SIG-M5 (cell line): ENCODE data around the gene RFTN1.

Experiments
- DNase-seq: peaks from one replicate; lab custom pipeline; 2025; lab: John Stamatoyannopoulos, UW

Gene RFTN1

GRCh38 chr3:16377196-16377595 lies 136.3 kb downstream of the RFTN1 start:
- no peak for DNase-seq

GRCh38 chr3:16375891-16376290 lies 137.6 kb downstream of the RFTN1 start:
- no peak for DNase-seq

GRCh38 chr3:16374935-16375245 lies 138.6 kb downstream of the RFTN1 start:
- no peak for DNase-seq

GRCh38 chr3:16374047-16374934 lies 139.2 kb downstream of the RFTN1 start:
- no peak for DNase-seq

DNA sequence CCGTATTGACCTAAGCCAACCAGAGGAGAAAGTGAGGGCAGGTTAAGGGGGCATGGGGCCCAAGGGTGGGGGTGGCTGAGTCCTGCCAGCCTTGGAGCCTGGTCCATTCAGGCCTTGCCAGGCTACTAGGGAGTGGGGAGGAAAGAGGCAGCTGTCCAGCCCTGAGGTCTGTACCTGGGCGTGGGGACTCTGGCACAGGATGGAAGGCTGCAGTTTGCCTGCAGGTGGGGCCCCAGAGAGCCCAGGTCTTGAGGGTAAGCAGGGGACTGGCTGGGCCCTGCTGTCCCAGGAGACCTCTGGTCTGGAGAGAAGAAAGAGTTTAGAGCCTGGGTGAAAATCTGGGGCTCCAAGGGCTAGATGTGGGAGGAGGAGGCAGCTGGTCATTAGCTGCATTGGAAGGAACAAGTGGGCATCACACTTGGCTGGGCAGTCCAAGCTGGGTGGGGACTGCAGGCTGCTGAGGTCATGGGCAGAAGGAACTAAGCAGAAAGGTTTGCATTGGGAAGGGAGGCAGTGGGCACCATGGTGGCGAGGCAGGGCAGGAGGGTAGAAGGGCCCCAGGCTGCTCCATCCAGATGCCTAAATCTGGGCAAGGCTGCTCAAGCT lies 140.1 kb downstream of the RFTN1 start:
- DNase-seq = no peak

DNA sequence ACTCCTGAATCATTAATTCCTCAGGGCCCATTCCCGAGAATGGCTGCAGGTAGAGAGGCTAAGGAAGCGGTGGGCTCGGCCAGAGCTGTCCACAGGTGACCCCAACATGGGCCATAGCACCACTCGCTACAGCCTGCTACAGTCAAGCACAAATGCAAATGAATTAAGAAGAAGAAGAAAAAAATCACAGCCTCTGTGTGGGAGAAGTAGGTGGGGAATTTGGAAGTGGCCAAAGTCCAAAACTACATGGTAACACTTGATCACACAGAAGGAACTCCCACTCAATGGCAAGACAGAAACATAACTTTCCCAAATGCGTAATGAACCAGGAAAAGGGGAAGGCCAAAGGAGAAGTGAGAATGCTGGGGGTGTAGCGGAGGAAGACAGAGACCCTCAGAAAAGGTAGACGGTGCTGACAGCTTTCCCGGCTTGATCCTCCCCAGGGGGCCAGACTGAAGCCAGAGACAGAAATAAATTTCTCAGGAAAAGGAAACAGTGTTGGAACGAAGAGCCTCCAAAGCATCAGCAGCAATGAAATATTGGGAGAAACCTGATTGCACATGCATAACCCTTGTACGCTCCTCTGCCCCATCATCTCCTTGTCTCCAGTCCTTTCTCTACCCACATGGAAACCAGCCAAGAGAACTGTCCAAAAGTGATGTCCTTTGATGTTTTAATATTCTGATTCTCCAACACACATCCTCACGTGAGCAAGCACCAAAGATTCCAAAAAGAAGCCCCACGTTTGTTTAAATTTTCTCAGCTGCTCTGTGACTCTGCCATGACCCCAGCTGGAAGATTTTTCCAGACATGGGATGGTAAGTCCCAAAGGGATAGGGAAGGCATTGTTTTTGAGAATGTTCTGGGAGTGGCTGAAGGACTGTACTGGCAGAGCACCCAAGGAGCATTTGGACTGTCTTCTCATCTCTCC lies 140.9 kb downstream of the RFTN1 start:
- DNase-seq = no peak

- no peak for DNase-seq
These were observed 142.4 kb downstream of the RFTN1 start for GRCh38 chr3:16370872-16371740.

DNA sequence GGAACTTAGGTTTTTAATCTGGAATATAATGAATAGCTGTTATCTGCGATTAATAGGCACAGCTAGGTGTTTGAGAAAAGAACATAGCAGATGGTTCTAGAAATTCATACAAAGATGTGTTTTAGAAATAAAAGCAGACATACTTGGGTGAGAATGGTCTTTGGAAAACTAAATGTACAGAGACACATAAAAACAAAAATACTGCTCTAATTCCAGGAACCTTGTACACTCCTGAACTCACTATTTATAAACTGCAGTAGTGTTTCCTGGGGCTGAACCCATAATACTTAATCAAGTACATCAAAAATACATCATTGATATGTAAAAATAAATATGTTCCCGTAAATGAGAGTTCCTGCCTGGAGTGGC lies 143.0 kb downstream of the RFTN1 start:
- DNase-seq = no peak

- no peak for DNase-seq
These were observed 143.6 kb downstream of the RFTN1 start for GRCh38 chr3:16369885-16370284.

GRCh38 chr3:16369276-16369675 lies 144.2 kb downstream of the RFTN1 start:
- DNase-seq = no peak

DNA sequence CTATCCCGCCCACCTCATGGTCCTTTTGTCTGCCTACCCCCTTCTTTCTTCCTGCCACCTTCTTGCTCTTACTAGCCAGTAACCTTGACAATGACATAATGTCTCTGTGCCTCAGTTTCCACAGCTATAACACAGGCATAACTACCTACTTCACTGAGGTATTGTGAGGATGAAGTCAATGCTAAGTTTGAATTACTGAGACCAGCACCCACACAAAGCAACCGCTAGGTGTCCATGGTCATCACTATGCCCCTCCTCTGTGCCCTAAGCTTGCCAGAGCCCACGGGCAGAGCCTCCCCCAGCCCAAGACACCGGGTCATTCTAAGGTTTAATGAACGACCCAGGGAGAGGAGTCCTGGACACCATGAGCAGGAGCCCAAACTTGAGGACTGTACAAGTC lies 146.9 kb downstream of the RFTN1 start:
- DNase-seq = no peak

DNA sequence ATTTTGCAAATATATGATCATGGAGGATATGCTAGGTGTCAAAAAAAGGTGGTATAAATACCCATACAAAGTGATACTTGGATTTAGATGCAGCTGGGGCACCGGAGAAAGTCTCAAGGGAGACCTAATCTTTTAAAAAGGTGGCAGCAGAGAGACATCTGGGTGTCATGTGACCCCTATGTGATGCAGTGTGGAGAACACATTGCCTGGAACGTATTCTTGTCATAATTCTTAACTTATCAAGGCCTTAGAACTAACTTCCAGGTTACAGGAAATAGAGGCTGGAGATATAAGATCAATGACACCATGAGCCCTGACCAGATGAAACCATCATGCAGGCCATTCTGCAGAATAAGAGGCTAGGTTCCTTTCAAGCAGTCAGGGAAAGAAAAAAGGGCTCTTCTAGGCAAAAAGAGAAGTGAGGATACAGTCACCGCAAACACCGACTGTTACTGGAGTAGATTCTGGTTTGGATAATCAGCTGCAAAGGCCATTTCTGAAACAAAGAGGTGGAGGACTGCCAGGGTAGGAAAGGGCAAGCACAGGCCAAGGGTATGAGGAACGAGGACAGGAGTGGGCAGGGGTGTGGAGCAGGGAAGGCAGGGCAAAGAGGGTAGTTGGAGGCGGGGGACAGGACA lies 147.9 kb downstream of the RFTN1 start:
- no peak for DNase-seq

DNA sequence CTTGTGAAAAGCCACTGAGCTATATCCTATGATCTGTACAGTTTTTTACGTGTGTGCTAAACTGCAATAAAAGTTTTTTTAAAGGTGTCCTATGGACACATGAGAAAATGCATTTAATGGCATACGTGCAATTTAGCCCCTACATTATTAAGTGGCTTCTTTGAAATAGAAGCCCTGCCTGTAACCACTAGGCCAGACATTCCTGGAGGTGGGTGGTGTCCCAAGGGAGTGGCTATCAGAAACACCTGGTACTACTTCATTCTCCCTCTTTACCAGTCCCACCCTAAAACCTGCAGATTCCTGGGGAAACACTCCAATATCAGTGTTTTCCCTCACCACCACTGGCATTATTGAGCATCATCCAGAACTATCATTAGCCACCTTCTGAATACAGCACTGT lies 148.5 kb downstream of the RFTN1 start:
- no peak for DNase-seq

DNA sequence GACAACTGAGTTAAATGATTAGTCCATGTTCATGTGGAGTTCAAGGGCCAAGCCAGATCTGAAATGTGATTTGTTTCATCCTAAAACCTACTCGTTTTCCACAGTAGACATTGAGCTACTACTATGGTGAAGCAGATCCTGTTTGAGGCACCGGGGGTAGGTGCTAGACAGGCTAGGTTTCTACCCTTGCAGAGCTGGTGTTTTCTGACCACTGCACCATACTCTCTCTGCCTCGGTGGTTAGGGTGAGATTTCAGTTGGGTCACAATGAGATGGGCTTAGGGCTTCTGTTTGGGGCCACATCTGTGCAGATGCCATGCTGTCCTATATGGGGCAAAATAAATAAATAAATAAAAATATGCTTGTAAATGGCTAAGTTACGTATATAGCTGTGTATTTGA lies 149.2 kb downstream of the RFTN1 start:
- no peak for DNase-seq

GRCh38 chr3:16363636-16364035 lies 149.9 kb downstream of the RFTN1 start:
- no peak for DNase-seq

GRCh38 chr3:16362770-16363169 lies 150.7 kb downstream of the RFTN1 start:
- no peak for DNase-seq

DNA sequence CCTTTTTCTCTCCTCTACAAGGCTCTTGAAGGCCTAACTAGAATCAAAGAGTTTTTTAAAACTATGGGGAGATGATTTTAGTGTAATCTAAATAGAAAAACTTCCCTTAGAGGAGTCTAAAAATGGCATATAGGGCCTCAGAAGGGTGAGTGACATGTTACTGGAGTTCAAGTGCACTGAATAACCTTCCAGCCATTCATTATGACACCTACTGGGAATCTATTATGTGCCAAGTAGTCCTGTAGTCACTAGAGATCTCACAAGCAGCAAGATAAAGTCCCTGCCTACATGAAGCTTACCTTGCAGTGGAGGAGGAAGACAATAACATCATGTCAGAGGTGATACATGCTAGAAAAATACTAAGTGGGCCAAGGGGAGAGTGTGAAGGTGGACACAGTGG lies 152.4 kb downstream of the RFTN1 start:
- DNase-seq = no peak

- DNase-seq = no peak
These were observed 154.2 kb downstream of the RFTN1 start for GRCh38 chr3:16359331-16359730.

- DNase-seq = no peak
These were observed 155.2 kb downstream of the RFTN1 start for GRCh38 chr3:16358336-16358735.

DNA sequence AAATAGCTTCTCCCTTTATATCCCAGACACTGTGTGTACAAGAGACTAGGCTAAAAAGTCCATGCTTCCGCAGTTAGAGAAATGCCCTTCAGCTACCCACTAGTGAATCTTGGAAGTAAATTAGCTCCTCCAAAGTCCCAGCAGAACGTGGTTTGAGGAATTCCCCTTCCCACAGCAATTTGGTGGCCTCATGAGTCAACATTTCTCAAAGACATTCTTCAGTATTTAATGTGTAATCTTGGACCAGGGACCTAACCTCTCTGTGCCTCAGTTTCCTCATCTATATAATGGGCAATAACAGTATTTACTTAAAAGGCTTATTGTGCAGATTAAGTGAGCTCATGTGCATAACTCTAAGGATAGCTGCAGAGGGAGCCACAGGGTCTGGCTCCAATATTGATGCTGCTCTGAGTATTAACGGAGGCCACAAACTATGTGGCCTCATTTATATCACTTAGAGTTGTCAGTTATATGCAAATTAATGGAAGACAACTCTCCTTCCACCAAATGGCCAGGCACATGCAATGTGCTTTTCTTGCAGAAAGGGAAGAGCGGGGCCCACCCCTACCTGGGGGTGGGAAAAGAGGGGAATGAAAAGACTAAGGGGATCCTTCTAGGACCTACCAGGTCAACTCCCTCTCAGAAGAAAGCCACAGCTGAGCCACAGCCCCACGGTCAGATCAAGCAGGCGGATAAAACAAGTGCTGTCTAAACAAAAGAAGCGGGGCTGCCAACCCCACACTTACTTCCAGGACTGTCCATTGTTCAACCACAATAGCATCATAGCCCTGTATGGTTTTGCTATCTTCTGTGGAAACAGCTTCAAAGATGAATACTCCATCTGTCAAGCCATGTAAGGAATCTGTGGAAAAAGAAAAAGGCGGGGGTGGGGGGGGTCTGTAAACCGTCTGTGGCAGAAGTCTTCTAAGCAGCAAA lies 156.0 kb downstream of the RFTN1 start:
- no peak for DNase-seq
